Measurements from ENCODE around the gene PDIA6. TPM values are rescaled to one million over a fixed set of nuclear protein-coding genes. Genes with fewer than 3 reads are reported as not detected.

Gene PDIA6
- total and polyA plus RNA-seq, 2 donors (not counting 3 experiments of a cell fraction or from before 2014, with no cell fraction given), result 335 to 424 TPM

- dilution Hi-C loops (cut with MboI; ENCODE audit: extremely low pct_ligation_motif_present, low sequenced_read_pairs), result no loop called here
- no peak overlapping the region for H3K4me3 ChIP-seq (replicated peaks in 1 of 3; ENCODE audit: insufficient read depth in 1 of 3, low read depth in 1 of 3, low read length in 3 of 3)
- no peaks in the 10 kb centered on the region for H3K36me3 ChIP-seq (ENCODE audit: control insufficient read depth in 2 of 2, extremely low read depth in 1 of 2, insufficient read depth in 2 of 2, low read length in 2 of 2)
- no peak overlapping the region for H3K4me2 ChIP-seq (ENCODE audit: insufficient read depth, low read length)
- no peak overlapping the region for H3K9ac ChIP-seq (replicated peaks; ENCODE audit: extremely low read depth, insufficient read depth, low read length)
- BruUV-seq (replicated peaks), result no TSS peak
- TF ChIP-seq POLR2A (IDR thresholded peaks at IDR 0.05; ENCODE audit: low read depth, low read length) (no peak), POLR2AphosphoS5 (IDR thresholded peaks at IDR 0.05; ENCODE audit: insufficient read depth, low read depth, low read length) (no peak), MYC (IDR thresholded peaks at IDR 0.05; ENCODE audit: low read depth, low read length) (no peak), FOS (IDR thresholded peaks at IDR 0.05; ENCODE audit: borderline replicate concordance, insufficient read depth, low read length) (no peak), EZH2 (IDR thresholded peaks at IDR 0.05; ENCODE audit: borderline replicate concordance, low read depth, low read length, severe bottlenecking) (no peak), CTCF (IDR thresholded peaks at IDR 0.05; ENCODE audit: extremely low read depth in 1 of 2, insufficient read depth in 1 of 2, low read depth in 1 of 2, low read length in 2 of 2) (no peak), JUN (IDR thresholded peaks at IDR 0.05; ENCODE audit: borderline replicate concordance, insufficient read depth, insufficient read length, low read depth) (no peak), GATA2 (IDR thresholded peaks at IDR 0.05; ENCODE audit: insufficient read depth, insufficient read length, low read depth, low read length) (no peak), MAX (IDR thresholded peaks at IDR 0.05; ENCODE audit: insufficient read depth, insufficient read length) (no peak)
- no peak for DNase-seq (ENCODE audit: low read depth, low spot score)
- no peaks in the 10 kb centered on the region for H3K9me3 ChIP-seq (replicated peaks; ENCODE audit: control insufficient read depth, insufficient read depth, low read length)
- no peak overlapping the region for H3K27ac ChIP-seq (ENCODE audit: insufficient read depth, low read depth, low read length)
- ChIA-PET CTCF (no interaction called here), POLR2A (no interaction called here)
- intact Hi-C loops (cut with micrococcal nuclease), result no loop called here
- FAIRE-seq, result no peak
- H3K4me1 ChIP-seq (ENCODE audit: control insufficient read depth, extremely low read depth, insufficient read depth, low read length), result no peaks in the 10 kb centered on the region
- no peak overlapping the region for H2AFZ ChIP-seq (ENCODE audit: low read depth, low read length)
- H3K9me1 ChIP-seq (replicated peaks; ENCODE audit: control insufficient read depth, extremely low read depth, insufficient read depth, low read length), result no peaks in the 10 kb centered on the region
- no peaks in the 10 kb centered on the region for H3K79me2 ChIP-seq (ENCODE audit: control insufficient read depth, insufficient read depth, low read length)
- no peaks in the 10 kb centered on the region for H3K27me3 ChIP-seq (ENCODE audit: control insufficient read depth in 2 of 2, insufficient read depth in 2 of 2, low read length in 2 of 2)
- no peaks in the 10 kb centered on the region for H4K20me1 ChIP-seq (replicated peaks; ENCODE audit: control insufficient read depth, extremely low read depth, insufficient read depth, low read length)
These were observed 49.7 kb downstream of the PDIA6 start for GRCh38 chr2:10762651-10763460.

All from endothelial cell of umbilical vein (primary cell).